HepG2 (cell line): Measurements from ENCODE around the gene MYH10. TPM values are rescaled to one million over a fixed set of nuclear protein-coding genes. Genes with fewer than 3 reads are reported as not detected.
A peak's percentile ranks its signal among the peaks of the same experiment; 100 is the strongest.

Source experiments
- ASH2L ChIP-seq: fragments of 300-600, 200-600 bp; sonication (generic); IDR thresholded peaks from 2 replicates; pipeline ENCODE4 v1.7.0; 2017; ENCODE audit warnings: low read depth, mild to moderate bottlenecking, moderate library complexity, mixed read lengths, low read length; ENCODE audit not compliant: insufficient read length
- PAX8 ChIP-seq: sonication (generic); formaldehyde crosslinking; IDR thresholded peaks from 2 replicates; pipeline ENCODE4 v1.8.0; 2022; ENCODE audit warnings: mild to moderate bottlenecking, missing genetic modification reagents, borderline replicate concordance
- RXRB ChIP-seq: IDR thresholded peaks from 2 replicates; pipeline ENCODE4 v1.6.1; 2016; ENCODE audit warnings: borderline replicate concordance, missing genetic modification reagents, missing compliant biosample characterization
- SALL1 ChIP-seq: sonication (generic); formaldehyde crosslinking; IDR thresholded peaks from 2 replicates; pipeline ENCODE4 v1.8.0; 2022; ENCODE audit warnings: mild to moderate bottlenecking, missing genetic modification reagents
- TEAD3 ChIP-seq: optimal IDR thresholded peaks from 2 replicates; pipeline ENCODE3; 2016; ENCODE audit warnings: borderline replicate concordance
- ZBTB21 ChIP-seq: sonication (generic); formaldehyde crosslinking; IDR thresholded peaks from 2 replicates; pipeline ENCODE4 v1.4.0; 2020; ENCODE audit warnings: missing genetic modification reagents
- ZFP36L1 ChIP-seq: sonication (generic); formaldehyde crosslinking; IDR thresholded peaks from 2 replicates; pipeline ENCODE4 v1.8.0; 2022; ENCODE audit warnings: mild to moderate bottlenecking, missing genetic modification reagents, moderate library complexity
- ZFYVE20 ChIP-seq: sonication (generic); formaldehyde crosslinking; IDR thresholded peaks from 2 replicates; pipeline ENCODE4 v1.8.0; 2023; ENCODE audit warnings: low read depth, mild to moderate bottlenecking, moderate library complexity, missing genetic modification reagents, borderline replicate concordance
- ZMYM4 ChIP-seq: sonication (generic); formaldehyde crosslinking; IDR thresholded peaks from 2 replicates; pipeline ENCODE4 v1.8.1; 2023; ENCODE audit warnings: mild to moderate bottlenecking, missing genetic modification reagents
- ZNF143 ChIP-seq: sonication (generic); formaldehyde crosslinking; IDR thresholded peaks from 2 replicates; pipeline ENCODE4 v1.4.0; 2020; ENCODE audit warnings: missing genetic modification reagents
- ZNF230 ChIP-seq: sonication (generic); formaldehyde crosslinking; IDR thresholded peaks from 2 replicates; pipeline ENCODE4 v1.4.0; 2020; ENCODE audit warnings: mild to moderate bottlenecking, missing genetic modification reagents
- ZNF468 ChIP-seq: sonication (generic); formaldehyde crosslinking; IDR thresholded peaks from 2 replicates; pipeline ENCODE4 v1.8.0; 2022; ENCODE audit warnings: mild to moderate bottlenecking, moderate library complexity, missing genetic modification reagents
- ZNF567 ChIP-seq: sonication (generic); formaldehyde crosslinking; IDR thresholded peaks from 2 replicates; pipeline ENCODE4 v1.8.1; 2023; ENCODE audit warnings: mild to moderate bottlenecking, missing genetic modification reagents, borderline replicate concordance
- ZNF614 ChIP-seq: IDR thresholded peaks from 2 replicates; pipeline ENCODE4 v1.6.1; 2018; ENCODE audit warnings: missing biosample characterization, missing genetic modification reagents, inconsistent platforms, borderline replicate concordance
- ZNF670 ChIP-seq: sonication (generic); formaldehyde crosslinking; IDR thresholded peaks from 2 replicates; pipeline ENCODE4 v1.8.0; 2022; ENCODE audit warnings: mild to moderate bottlenecking, missing genetic modification reagents, borderline replicate concordance
- polyA plus RNA-seq, 8 experiments: library from polyadenylated mRNA; depleted of rRNA in 3 of 8; stranded (reverse) in 7 of 8; unstranded in 1 of 8; fragments of >200 nt; fragmentation: Illumina TruSeq in 4 of 8; extraction: Trizol in 4 of 8; gene quantifications; 2 replicates each; pipeline versions ENCODE4 v1.2.1 to v1.2.3, GENCODE V29; 2011 to 2016; ENCODE audit warnings: low read depth in 4 of 8, missing spikeins in 1 of 8, mixed read lengths in 1 of 8; ENCODE audit not compliant: insufficient read depth in 1 of 8
- total RNA-seq, 5 experiments: library from RNA; depleted of rRNA; stranded (reverse); fragments of >200 nt; fragmentation: Illumina TruSeq; extraction: Trizol; gene quantifications; 2 replicates each; pipeline ENCODE4 v1.2.3, GENCODE V29; 2016; ENCODE audit warnings: low read depth in 1 of 5
- TF ChIP-seq, protein P1 (sequence below): sonication (generic); formaldehyde crosslinking; IDR thresholded peaks from 2 replicates; pipeline ENCODE4 v1.4.0; 2020; ENCODE audit warnings: missing genetic modification reagents
- TF ChIP-seq, protein P2 (sequence below): sonication (generic); IDR thresholded peaks from 2 replicates; pipeline ENCODE4 v1.6.1; 2016; ENCODE audit warnings: low read depth, borderline replicate concordance
- TF ChIP-seq, protein P3 (sequence below): IDR thresholded peaks from 2 replicates; pipeline ENCODE4 v1.4.0; 2020; ENCODE audit warnings: mild to moderate bottlenecking, missing genetic modification reagents
- TF ChIP-seq, protein P4 (sequence below): sonication (generic); formaldehyde crosslinking; IDR thresholded peaks from 2 replicates; pipeline ENCODE4 v1.8.0; 2022; ENCODE audit warnings: missing genetic modification reagents, mild to moderate bottlenecking, borderline replicate concordance

MYH10 gene
- total and polyA plus RNA-seq, 2 of the 13 experiments (the other 11 are each of a cell fraction or from before 2014, with no cell fraction given) = 43.4 to 68.6 TPM

DNA sequence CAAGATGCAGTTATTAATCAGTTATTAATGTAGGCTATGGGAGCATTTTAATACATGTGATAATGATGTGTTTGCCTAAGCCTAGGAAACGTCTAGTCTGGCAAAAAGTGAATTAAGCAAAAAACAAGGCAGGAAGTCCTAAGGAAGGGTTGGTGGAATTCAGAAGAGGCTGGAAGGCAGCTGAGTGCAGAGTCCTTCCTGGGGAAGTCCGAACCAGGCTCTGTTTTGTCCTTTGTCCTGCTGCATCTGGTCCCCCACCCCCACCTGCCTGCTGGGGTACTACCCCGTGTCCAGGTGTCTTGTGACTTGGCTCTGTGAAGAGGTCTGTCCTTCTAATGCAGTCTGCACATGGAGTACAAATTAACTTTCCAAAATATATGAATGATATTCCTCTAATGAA lies 1.5 kb upstream of the MYH10 start (continued):
- TF ChIP-seq, protein P1, sequence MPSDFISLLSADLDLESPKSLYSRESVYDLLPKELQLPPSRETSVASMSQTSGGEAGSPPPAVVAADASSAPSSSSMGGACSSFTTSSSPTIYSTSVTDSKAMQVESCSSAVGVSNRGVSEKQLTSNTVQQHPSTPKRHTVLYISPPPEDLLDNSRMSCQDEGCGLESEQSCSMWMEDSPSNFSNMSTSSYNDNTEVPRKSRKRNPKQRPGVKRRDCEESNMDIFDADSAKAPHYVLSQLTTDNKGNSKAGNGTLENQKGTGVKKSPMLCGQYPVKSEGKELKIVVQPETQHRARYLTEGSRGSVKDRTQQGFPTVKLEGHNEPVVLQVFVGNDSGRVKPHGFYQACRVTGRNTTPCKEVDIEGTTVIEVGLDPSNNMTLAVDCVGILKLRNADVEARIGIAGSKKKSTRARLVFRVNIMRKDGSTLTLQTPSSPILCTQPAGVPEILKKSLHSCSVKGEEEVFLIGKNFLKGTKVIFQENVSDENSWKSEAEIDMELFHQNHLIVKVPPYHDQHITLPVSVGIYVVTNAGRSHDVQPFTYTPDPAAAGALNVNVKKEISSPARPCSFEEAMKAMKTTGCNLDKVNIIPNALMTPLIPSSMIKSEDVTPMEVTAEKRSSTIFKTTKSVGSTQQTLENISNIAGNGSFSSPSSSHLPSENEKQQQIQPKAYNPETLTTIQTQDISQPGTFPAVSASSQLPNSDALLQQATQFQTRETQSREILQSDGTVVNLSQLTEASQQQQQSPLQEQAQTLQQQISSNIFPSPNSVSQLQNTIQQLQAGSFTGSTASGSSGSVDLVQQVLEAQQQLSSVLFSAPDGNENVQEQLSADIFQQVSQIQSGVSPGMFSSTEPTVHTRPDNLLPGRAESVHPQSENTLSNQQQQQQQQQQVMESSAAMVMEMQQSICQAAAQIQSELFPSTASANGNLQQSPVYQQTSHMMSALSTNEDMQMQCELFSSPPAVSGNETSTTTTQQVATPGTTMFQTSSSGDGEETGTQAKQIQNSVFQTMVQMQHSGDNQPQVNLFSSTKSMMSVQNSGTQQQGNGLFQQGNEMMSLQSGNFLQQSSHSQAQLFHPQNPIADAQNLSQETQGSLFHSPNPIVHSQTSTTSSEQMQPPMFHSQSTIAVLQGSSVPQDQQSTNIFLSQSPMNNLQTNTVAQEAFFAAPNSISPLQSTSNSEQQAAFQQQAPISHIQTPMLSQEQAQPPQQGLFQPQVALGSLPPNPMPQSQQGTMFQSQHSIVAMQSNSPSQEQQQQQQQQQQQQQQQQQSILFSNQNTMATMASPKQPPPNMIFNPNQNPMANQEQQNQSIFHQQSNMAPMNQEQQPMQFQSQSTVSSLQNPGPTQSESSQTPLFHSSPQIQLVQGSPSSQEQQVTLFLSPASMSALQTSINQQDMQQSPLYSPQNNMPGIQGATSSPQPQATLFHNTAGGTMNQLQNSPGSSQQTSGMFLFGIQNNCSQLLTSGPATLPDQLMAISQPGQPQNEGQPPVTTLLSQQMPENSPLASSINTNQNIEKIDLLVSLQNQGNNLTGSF = no peak
- TF ChIP-seq, protein P2, sequence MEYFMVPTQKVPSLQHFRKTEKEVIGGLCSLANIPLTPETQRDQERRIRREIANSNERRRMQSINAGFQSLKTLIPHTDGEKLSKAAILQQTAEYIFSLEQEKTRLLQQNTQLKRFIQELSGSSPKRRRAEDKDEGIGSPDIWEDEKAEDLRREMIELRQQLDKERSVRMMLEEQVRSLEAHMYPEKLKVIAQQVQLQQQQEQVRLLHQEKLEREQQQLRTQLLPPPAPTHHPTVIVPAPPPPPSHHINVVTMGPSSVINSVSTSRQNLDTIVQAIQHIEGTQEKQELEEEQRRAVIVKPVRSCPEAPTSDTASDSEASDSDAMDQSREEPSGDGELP = peak; percentile 64; the same call in 1 of the 2 replicates
- TF ChIP-seq ZNF230 (CRISPR knock-in tag) (no peak), ZNF614 (0 out of 2 replicates have a peak, but pooled peaks have one; percentile 32), ZNF670 (CRISPR knock-in tag) (no peak), ZNF468 (CRISPR knock-in tag) (no peak), ZBTB21 (CRISPR knock-in tag) (no peak), ZNF143 (no peak), PAX8 (CRISPR knock-in tag) (no peak), ASH2L (peak; percentile 14), SALL1 (CRISPR knock-in tag) (peak; percentile 46; the same call in 1 of the 2 replicates), TEAD3 (CRISPR knock-in tag) (peak; percentile 77), ZMYM4 (CRISPR knock-in tag) (0 out of 2 replicates have a peak, but pooled peaks have one; percentile 21), ZFYVE20 (no peak), ZNF567 (CRISPR knock-in tag) (no peak), RXRB (CRISPR knock-in tag) (peak; percentile 54; the same call in 1 of the 2 replicates), ZFP36L1 (no peak)
- TF ChIP-seq, protein P3, sequence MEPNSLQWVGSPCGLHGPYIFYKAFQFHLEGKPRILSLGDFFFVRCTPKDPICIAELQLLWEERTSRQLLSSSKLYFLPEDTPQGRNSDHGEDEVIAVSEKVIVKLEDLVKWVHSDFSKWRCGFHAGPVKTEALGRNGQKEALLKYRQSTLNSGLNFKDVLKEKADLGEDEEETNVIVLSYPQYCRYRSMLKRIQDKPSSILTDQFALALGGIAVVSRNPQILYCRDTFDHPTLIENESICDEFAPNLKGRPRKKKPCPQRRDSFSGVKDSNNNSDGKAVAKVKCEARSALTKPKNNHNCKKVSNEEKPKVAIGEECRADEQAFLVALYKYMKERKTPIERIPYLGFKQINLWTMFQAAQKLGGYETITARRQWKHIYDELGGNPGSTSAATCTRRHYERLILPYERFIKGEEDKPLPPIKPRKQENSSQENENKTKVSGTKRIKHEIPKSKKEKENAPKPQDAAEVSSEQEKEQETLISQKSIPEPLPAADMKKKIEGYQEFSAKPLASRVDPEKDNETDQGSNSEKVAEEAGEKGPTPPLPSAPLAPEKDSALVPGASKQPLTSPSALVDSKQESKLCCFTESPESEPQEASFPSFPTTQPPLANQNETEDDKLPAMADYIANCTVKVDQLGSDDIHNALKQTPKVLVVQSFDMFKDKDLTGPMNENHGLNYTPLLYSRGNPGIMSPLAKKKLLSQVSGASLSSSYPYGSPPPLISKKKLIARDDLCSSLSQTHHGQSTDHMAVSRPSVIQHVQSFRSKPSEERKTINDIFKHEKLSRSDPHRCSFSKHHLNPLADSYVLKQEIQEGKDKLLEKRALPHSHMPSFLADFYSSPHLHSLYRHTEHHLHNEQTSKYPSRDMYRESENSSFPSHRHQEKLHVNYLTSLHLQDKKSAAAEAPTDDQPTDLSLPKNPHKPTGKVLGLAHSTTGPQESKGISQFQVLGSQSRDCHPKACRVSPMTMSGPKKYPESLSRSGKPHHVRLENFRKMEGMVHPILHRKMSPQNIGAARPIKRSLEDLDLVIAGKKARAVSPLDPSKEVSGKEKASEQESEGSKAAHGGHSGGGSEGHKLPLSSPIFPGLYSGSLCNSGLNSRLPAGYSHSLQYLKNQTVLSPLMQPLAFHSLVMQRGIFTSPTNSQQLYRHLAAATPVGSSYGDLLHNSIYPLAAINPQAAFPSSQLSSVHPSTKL (CRISPR knock-in tag) = peak; percentile 57
- TF ChIP-seq, protein P4, sequence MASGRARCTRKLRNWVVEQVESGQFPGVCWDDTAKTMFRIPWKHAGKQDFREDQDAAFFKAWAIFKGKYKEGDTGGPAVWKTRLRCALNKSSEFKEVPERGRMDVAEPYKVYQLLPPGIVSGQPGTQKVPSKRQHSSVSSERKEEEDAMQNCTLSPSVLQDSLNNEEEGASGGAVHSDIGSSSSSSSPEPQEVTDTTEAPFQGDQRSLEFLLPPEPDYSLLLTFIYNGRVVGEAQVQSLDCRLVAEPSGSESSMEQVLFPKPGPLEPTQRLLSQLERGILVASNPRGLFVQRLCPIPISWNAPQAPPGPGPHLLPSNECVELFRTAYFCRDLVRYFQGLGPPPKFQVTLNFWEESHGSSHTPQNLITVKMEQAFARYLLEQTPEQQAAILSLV = no peak
